Measurements from ENCODE around the gene CD38. TPM values are rescaled to one million over a fixed set of nuclear protein-coding genes. Genes with fewer than 3 reads are reported as not detected.
"Not testable (repeated sequence)": the region's sequence is repeated elsewhere in the genome, so short reads cannot be mapped to it uniquely, and the experiment has no call there.

Gene CD38
- total and polyA plus RNA-seq, 4 experiments from 2014 or later: 0.69 to 3.0 (median 1.4) TPM

- Histone ChIP-seq H3K9me3 (ENCODE audit: control insufficient read depth in 1 of 2, low read length in 2 of 2) (no peaks in the 10 kb centered on the region), H3K36me3 (ENCODE audit: insufficient read depth, low read length) (no peaks in the 10 kb centered on the region), H3K27me3 (ENCODE audit: insufficient read depth, low read length) (no peaks in the 10 kb centered on the region), H3K27ac (ENCODE audit: low read depth, low read length) (no peak overlapping the region), H3K4me1 (ENCODE audit: insufficient read depth, low read length) (no peaks in the 10 kb centered on the region), H3K4me3 (ENCODE audit: low read length in 2 of 2) (no peak overlapping the region)
- ChIA-PET CTCF (ENCODE audit: partially characterized antibody) (no interaction called here), POLR2A (ENCODE audit: partially characterized antibody) (no interaction called here)
- no peak for DNase-seq
- peaks cover 0 to 14% of the 10 kb centered on the region in 2 donors for H3K36me3 Mint-ChIP-seq
- no peak overlapping the region for H3K4me3 Mint-ChIP-seq
- H3K27me3 Mint-ChIP-seq: no peaks in the 10 kb centered on the region
- no peak overlapping the region for H3K27ac Mint-ChIP-seq
- peaks cover 0 to 2% (median 0%) of the 10 kb centered on the region in 8 donors for H3K9me3 Mint-ChIP-seq
- peaks cover 0 to 2% (median 0%) of the 10 kb centered on the region in 4 donors for H3K4me1 Mint-ChIP-seq
- intact Hi-C loops (cut with micrococcal nuclease): no loop called here
These were observed 58.2 kb downstream of the CD38 start for GRCh38 chr4:15836362-15836761.

- H3K9me3 ChIP-seq (ENCODE audit: control insufficient read depth in 1 of 2, low read length in 2 of 2): no peaks in the 10 kb centered on the region
- Mint-ChIP-seq H3K4me3 (no peak overlapping the region), H3K27ac (no peak overlapping the region), H3K9me3 (peaks cover 0 to 3% (median 0%) of the 10 kb centered on the region in 8 donors), H3K27me3 (no peaks in the 10 kb centered on the region), H3K36me3 (peaks cover 0 to 16% of the 10 kb centered on the region in 2 donors), H3K4me1 (peaks cover 0 to 2% (median 0%) of the 10 kb centered on the region in 4 donors)
- H3K4me1 ChIP-seq (ENCODE audit: insufficient read depth, low read length): no peaks in the 10 kb centered on the region
- H3K4me3 ChIP-seq (ENCODE audit: low read length in 2 of 2): no peak overlapping the region
- intact Hi-C loops (cut with micrococcal nuclease): no loop called here
- POLR2A ChIA-PET (ENCODE audit: partially characterized antibody): no interaction called here
- CTCF ChIA-PET (ENCODE audit: partially characterized antibody): no interaction called here
- H3K27ac ChIP-seq (ENCODE audit: low read depth, low read length): no peak overlapping the region
- no peaks in the 10 kb centered on the region for H3K27me3 ChIP-seq (ENCODE audit: insufficient read depth, low read length)
- no peaks in the 10 kb centered on the region for H3K36me3 ChIP-seq (ENCODE audit: insufficient read depth, low read length)
- DNase-seq: no peak
These were observed 59.5 kb downstream of the CD38 start for GRCh38 chr4:15837591-15837990.

GRCh38 chr4:15841194-15841730 lies 63.1 kb downstream of the CD38 start:
- intact Hi-C loops (cut with micrococcal nuclease): not testable (repeated sequence)

GRCh38 chr4:15847746-15848145 lies 69.6 kb downstream of the CD38 start:
- CTCF ChIA-PET (ENCODE audit: partially characterized antibody): interaction anchor here (0.7 to 1.3 kb wide), 3 partner anchors 8 to 35 kb away, joined by 3 read pairs; no protein-coding TSS in a partner anchor
- peaks cover 0 to 5% of the 10 kb centered on the region in 2 donors for H3K36me3 Mint-ChIP-seq

More at GRCh38 chr4:15841194-15841730, 63.1 kb downstream of the CD38 start:
- H3K27ac Mint-ChIP-seq; H3K4me1 Mint-ChIP-seq; H3K27me3 ChIP-seq (ENCODE audit: insufficient read depth, low read length); H3K27me3 Mint-ChIP-seq; DNase-seq; H3K27ac ChIP-seq (ENCODE audit: low read depth, low read length); H3K9me3 ChIP-seq (ENCODE audit: control insufficient read depth in 1 of 2, low read length in 2 of 2); H3K4me3 Mint-ChIP-seq; H3K36me3 ChIP-seq (ENCODE audit: insufficient read depth, low read length); H3K9me3 Mint-ChIP-seq; POLR2A ChIA-PET (ENCODE audit: partially characterized antibody); H3K4me1 ChIP-seq (ENCODE audit: insufficient read depth, low read length); H3K4me3 ChIP-seq (ENCODE audit: low read length in 2 of 2): not testable (repeated sequence)
- H3K36me3 Mint-ChIP-seq: peaks cover 0 to 16% of the 10 kb centered on the region in 2 donors
- CTCF ChIA-PET (ENCODE audit: partially characterized antibody): interaction anchor here (0.6 to 1.4 kb wide), 2 partner anchors 109 to 557 kb away, joined by 3 read pairs; no protein-coding TSS in a partner anchor

DNA sequence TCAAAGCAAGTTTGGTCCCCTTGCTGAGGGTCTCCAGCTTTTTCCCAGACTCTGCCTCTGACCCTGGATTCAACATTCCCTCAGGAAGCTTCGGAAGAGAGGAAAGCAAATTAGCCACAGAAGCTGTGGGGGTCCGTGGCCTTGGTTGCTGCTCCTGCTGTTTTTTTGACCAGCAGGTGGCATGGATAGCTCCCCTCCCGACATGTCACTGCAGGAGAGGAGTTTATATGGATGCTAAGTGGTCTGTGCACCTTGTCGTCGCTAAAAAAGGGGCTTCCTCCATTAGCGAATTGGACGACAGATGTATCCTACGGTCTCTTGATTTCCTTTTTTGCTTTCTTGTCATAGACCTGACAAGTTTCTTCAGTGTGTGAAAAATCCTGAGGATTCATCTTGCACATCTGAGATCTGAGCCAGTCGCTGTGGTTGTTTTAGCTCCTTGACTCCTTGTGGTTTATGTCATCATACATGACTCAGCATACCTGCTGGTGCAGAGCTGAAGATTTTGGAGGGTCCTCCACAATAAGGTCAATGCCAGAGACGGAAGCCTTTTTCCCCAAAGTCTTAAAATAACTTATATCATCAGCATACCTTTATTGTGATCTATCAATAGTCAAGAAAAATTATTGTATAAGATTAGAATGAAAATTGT lies 70.2 kb downstream of the CD38 start:
- Histone ChIP-seq H3K4me1 (ENCODE audit: insufficient read depth, low read length) (no peaks in the 10 kb centered on the region), H3K4me3 (ENCODE audit: low read length in 2 of 2) (no peak overlapping the region), H3K36me3 (ENCODE audit: insufficient read depth, low read length) (no peaks in the 10 kb centered on the region), H3K27me3 (ENCODE audit: insufficient read depth, low read length) (no peaks in the 10 kb centered on the region), H3K9me3 (ENCODE audit: control insufficient read depth in 1 of 2, low read length in 2 of 2) (no peaks in the 10 kb centered on the region), H3K27ac (ENCODE audit: low read depth, low read length) (no peak overlapping the region)
- ChIA-PET POLR2A (ENCODE audit: partially characterized antibody) (no interaction called here), CTCF (ENCODE audit: partially characterized antibody) (interaction anchor here (1.1 to 1.3 kb wide), 2 partner anchors 11 to 34 kb away, joined by 3 read pairs; no protein-coding TSS in a partner anchor)
- intact Hi-C loops (cut with micrococcal nuclease): no loop called here
- H3K9me3 Mint-ChIP-seq: no peaks in the 10 kb centered on the region
- DNase-seq: no peak
- no peaks in the 10 kb centered on the region for H3K4me1 Mint-ChIP-seq
- H3K4me3 Mint-ChIP-seq: no peak overlapping the region
- H3K27me3 Mint-ChIP-seq: no peaks in the 10 kb centered on the region
- peaks cover 0 to 5% of the 10 kb centered on the region in 2 donors for H3K36me3 Mint-ChIP-seq
- no peak overlapping the region for H3K27ac Mint-ChIP-seq

More at GRCh38 chr4:15847746-15848145, 69.6 kb downstream of the CD38 start:
- H3K4me3 Mint-ChIP-seq: no peak overlapping the region
- H3K4me1 Mint-ChIP-seq: no peaks in the 10 kb centered on the region
- H3K27ac ChIP-seq (ENCODE audit: low read depth, low read length): no peak overlapping the region
- no peaks in the 10 kb centered on the region for H3K4me1 ChIP-seq (ENCODE audit: insufficient read depth, low read length)
- H3K9me3 ChIP-seq (ENCODE audit: control insufficient read depth in 1 of 2, low read length in 2 of 2): no peaks in the 10 kb centered on the region
- no peak overlapping the region for H3K27ac Mint-ChIP-seq
- H3K27me3 Mint-ChIP-seq: no peaks in the 10 kb centered on the region
- DNase-seq: no peak
- POLR2A ChIA-PET (ENCODE audit: partially characterized antibody): no interaction called here
- H3K27me3 ChIP-seq (ENCODE audit: insufficient read depth, low read length): no peaks in the 10 kb centered on the region
- H3K4me3 ChIP-seq (ENCODE audit: low read length in 2 of 2): no peak overlapping the region
- intact Hi-C loops (cut with micrococcal nuclease): no loop called here
- H3K36me3 ChIP-seq (ENCODE audit: insufficient read depth, low read length): no peaks in the 10 kb centered on the region
- no peaks in the 10 kb centered on the region for H3K9me3 Mint-ChIP-seq

DNA sequence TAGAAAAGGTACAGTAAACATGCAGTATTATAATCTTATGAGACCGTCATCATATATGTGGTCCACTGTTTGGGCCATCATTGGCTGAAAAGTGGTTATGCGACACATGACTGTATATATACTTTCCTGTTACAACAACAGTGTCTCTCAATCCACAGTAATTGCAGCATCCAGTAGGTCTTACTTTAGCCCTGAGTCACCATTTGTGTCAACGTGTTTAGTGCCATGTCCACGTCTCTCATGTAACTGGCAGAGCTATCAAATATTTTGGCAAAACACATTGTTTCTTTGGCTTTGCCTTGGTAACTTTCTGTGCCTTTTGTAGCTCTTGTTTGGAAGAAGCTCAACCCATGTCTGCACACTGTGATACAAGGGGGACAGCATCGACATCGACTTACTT lies 73.8 kb downstream of the CD38 start:
- H3K4me3 Mint-ChIP-seq: no peak overlapping the region
- H3K4me1 ChIP-seq (ENCODE audit: insufficient read depth, low read length): no peaks in the 10 kb centered on the region
- H3K9me3 Mint-ChIP-seq: no peaks in the 10 kb centered on the region
- H3K27ac ChIP-seq (ENCODE audit: low read depth, low read length): no peak overlapping the region
- DNase-seq: no peak
- H3K9me3 ChIP-seq (ENCODE audit: control insufficient read depth in 1 of 2, low read length in 2 of 2): no peaks in the 10 kb centered on the region
- H3K36me3 ChIP-seq (ENCODE audit: insufficient read depth, low read length): no peaks in the 10 kb centered on the region
- ChIA-PET POLR2A (ENCODE audit: partially characterized antibody) (no interaction called here), CTCF (ENCODE audit: partially characterized antibody) (interaction anchor here (1.4 kb wide), 1 partner anchor 31 kb away, joined by 3 read pairs; no protein-coding TSS in a partner anchor)
- no peak overlapping the region for H3K4me3 ChIP-seq (ENCODE audit: low read length in 2 of 2)
- peaks cover 0 to 1% of the 10 kb centered on the region in 2 donors for H3K27me3 Mint-ChIP-seq
- intact Hi-C loops (cut with micrococcal nuclease): no loop called here
- H3K27me3 ChIP-seq (ENCODE audit: insufficient read depth, low read length): no peaks in the 10 kb centered on the region
- H3K36me3 Mint-ChIP-seq: peaks cover 0 to 5% of the 10 kb centered on the region in 2 donors
- H3K27ac Mint-ChIP-seq: no peak overlapping the region
- no peaks in the 10 kb centered on the region for H3K4me1 Mint-ChIP-seq

DNA sequence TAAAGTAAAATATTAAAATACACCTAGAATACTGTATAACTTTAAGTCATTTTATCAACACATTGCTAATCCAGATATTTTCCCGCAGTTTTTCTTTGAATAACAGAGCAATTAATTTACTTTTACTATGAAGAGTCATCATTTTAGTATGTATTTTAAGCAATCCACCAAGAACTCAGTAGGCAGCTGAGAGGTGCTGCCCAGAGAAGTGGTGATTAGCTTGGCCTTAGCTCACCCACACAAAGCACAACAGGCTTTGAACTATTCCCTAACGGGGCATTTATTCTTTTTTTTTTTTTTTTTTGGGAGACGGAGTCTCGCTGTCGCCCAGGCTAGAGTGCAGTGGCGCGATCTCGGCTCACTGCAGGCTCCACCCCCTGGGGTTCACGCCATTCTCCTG lies 74.4 kb downstream of the CD38 start:
- intact Hi-C loops (cut with micrococcal nuclease): no loop called here
- no peaks in the 10 kb centered on the region for H3K9me3 Mint-ChIP-seq
- no peak overlapping the region for H3K4me3 Mint-ChIP-seq
- no peaks in the 10 kb centered on the region for H3K36me3 ChIP-seq (ENCODE audit: insufficient read depth, low read length)
- H3K4me3 ChIP-seq (ENCODE audit: low read length in 2 of 2): no peak overlapping the region
- H3K27me3 Mint-ChIP-seq: peaks cover 0 to 1% of the 10 kb centered on the region in 2 donors
- CTCF ChIA-PET (ENCODE audit: partially characterized antibody): interaction anchor here (1.4 kb wide), 1 partner anchor 30 kb away, joined by 3 read pairs; no protein-coding TSS in a partner anchor
- DNase-seq: no peak
- H3K27ac ChIP-seq (ENCODE audit: low read depth, low read length): no peak overlapping the region
- H3K27ac Mint-ChIP-seq: no peak overlapping the region
- no peaks in the 10 kb centered on the region for H3K4me1 ChIP-seq (ENCODE audit: insufficient read depth, low read length)
- H3K36me3 Mint-ChIP-seq: peaks cover 0 to 5% of the 10 kb centered on the region in 2 donors
- POLR2A ChIA-PET (ENCODE audit: partially characterized antibody): no interaction called here
- no peaks in the 10 kb centered on the region for H3K27me3 ChIP-seq (ENCODE audit: insufficient read depth, low read length)
- no peaks in the 10 kb centered on the region for H3K4me1 Mint-ChIP-seq
- no peaks in the 10 kb centered on the region for H3K9me3 ChIP-seq (ENCODE audit: control insufficient read depth in 1 of 2, low read length in 2 of 2)
